Ovary (tissue), 9 donors: ENCODE data around the gene ANK2. TPM values are rescaled to one million over a fixed set of nuclear protein-coding genes. Genes with fewer than 3 reads are reported as not detected.

Experiments used
- DNase-seq, 5 donors: peaks; one replicate each; pipeline ENCODE4 v3.0.0-alpha.2; 2019 to 2020
- H3K27ac ChIP-seq, 2 donors: fragments of 200-600 bp; one replicate each; pipeline versions ENCODE4 v1.5.1 to v1.8.0; 2019 to 2022
- H3K27me3 ChIP-seq: fragments of 200-600 bp; one replicate; pipeline ENCODE4 v1.8.0; 2022
- H3K36me3 ChIP-seq: fragments of 200-600 bp; sonication (generic); one replicate; pipeline ENCODE4 v1.5.1; 2019
- H3K4me1 ChIP-seq: one replicate; pipeline ENCODE4 v1.8.1; 2013; ENCODE audit warnings: mild to moderate bottlenecking, moderate library complexity; ENCODE audit not compliant: insufficient read depth
- H3K4me3 ChIP-seq: fragments of 200-600 bp; sonication (generic); one replicate; pipeline ENCODE4 v1.5.1; 2017
- H3K9me3 ChIP-seq, 2 donors: fragments of 200-600 bp in 1 of 2; sonication (generic) in 1 of 2; one replicate each; pipeline versions ENCODE4 v1.5.1 to v1.8.1; 2013 to 2019; ENCODE audit warnings: mild to moderate bottlenecking in 1 of 2, moderate library complexity in 1 of 2
- EP300 ChIP-seq: sonication (generic); formaldehyde crosslinking; IDR thresholded peaks from one replicate; pipeline ENCODE4 v1.6.1; 2017; ENCODE audit warnings: antibody characterized with exemption
- POLR2A ChIP-seq: fragments of 450-650 bp; IDR thresholded peaks from one replicate; pipeline ENCODE4 v1.6.1; 2017; ENCODE audit warnings: antibody characterized with exemption, mild to moderate bottlenecking, moderate library complexity
- WGBS, 3 donors: extraction: QIAGEN DNeasy Blood & Tissue Kit in 1 of 3; methylation state at CpG; one replicate each; pipeline versions ENCODE4 v1.1.5 to v1.1.7; 2013 to 2017; 5-methylcytosine and 5-hydroxymethylcytosine counted together
- intact Hi-C, 4 donors: fragments of 100-400 bp; cut with DNase I; formaldehyde crosslinking; loops; one replicate each; pipeline versions ENCODE4 v1.11.0 to v1.15.1; 2022 to 2023
- polyA plus RNA-seq, 2 donors: library from polyadenylated mRNA; stranded (reverse); fragments of 200-250 nt in 1 of 2; fragments of 350-450 nt in 1 of 2; fragmentation: Illumina TruSeq in 1 of 2; extraction: RNeasy Lipid Tissue Mini Kit (QIAGEN cat#74804) in 1 of 2; gene quantifications; one replicate each; pipeline ENCODE4 v1.2.3, GENCODE V29; 2013 to 2014
- total RNA-seq, 7 donors: library from RNA; depleted of rRNA in 2 of 7; stranded (reverse); fragments of >200 nt in 2 of 7; fragmentation: NEBNext Ultra II Directional in 3 of 7; extraction: Animal tissue kit (Norgen Biotek cat#: 25700) in 3 of 7; gene quantifications; one replicate each; pipeline versions ENCODE4 v1.1.0 to v1.2.4, GENCODE V29; 2016 to 2023
- TF ChIP-seq, protein P1 (sequence below), 3 donors: fragments of 450-650 bp in 2 of 3; fragments of 200-600 bp in 1 of 3; IDR thresholded peaks; one replicate each; pipeline versions ENCODE4 v1.5.1 to v1.8.0; 2016 to 2022; ENCODE audit warnings: antibody characterized with exemption in 3 of 3, mild to moderate bottlenecking in 1 of 3
- donor health status: DM: no; HTN: no; CAD: no; lungs with moderate emphysema.
- donor health status: DM: no; HTN: no; CAD: no.
- donor health status: Bipolar disorder and iron deficiency.
- donor health status: DM: yes; HTN: yes; CAD: no.
- donor health status: DM: no; HTN: no; CAD: no.
- donor health status: DM: yes; HTN: yes; CAD: no.

Gene ANK2
- total and polyA plus RNA-seq, 9 donors, result 26.4 to 120 (median 66.9) TPM

DNA sequence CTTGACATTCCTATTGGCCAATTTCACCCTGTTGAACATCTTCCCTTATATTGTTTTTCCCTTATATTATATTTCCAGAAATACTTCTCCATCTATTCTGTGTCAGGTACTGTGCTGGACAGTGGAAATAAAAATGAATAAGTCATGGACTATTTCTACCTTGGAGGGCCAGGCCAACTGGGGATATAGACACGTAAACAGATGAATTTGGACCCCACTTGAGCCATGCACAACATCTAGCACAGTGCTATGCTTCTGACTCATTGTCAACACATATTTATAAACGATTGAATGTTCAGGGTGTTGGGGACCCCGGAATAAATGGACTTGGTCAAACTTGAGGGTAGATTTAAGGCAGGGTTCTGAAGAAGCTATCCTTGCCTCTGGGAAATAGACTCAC, 111.1 kb downstream of the ANK2 start:
- Histone ChIP-seq H3K27ac (peak overlapping the region in 1 of 2 donors; percentile 68), H3K4me3 (no peak overlapping the region), H3K4me1 (no peaks in the 10 kb centered on the region), H3K9me3 (no peaks in the 10 kb centered on the region), H3K36me3 (no peaks in the 10 kb centered on the region), H3K27me3 (no peaks in the 10 kb centered on the region)
- TF ChIP-seq EP300 (no peak), POLR2A (no peak)
- TF ChIP-seq, protein P1, sequence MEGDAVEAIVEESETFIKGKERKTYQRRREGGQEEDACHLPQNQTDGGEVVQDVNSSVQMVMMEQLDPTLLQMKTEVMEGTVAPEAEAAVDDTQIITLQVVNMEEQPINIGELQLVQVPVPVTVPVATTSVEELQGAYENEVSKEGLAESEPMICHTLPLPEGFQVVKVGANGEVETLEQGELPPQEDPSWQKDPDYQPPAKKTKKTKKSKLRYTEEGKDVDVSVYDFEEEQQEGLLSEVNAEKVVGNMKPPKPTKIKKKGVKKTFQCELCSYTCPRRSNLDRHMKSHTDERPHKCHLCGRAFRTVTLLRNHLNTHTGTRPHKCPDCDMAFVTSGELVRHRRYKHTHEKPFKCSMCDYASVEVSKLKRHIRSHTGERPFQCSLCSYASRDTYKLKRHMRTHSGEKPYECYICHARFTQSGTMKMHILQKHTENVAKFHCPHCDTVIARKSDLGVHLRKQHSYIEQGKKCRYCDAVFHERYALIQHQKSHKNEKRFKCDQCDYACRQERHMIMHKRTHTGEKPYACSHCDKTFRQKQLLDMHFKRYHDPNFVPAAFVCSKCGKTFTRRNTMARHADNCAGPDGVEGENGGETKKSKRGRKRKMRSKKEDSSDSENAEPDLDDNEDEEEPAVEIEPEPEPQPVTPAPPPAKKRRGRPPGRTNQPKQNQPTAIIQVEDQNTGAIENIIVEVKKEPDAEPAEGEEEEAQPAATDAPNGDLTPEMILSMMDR (IDR thresholded peaks at IDR 0.05), result no peak
- intact Hi-C loops, result no loop called here
- WGBS, 3 donors, result 87 to 95% (median 88%) methylated on average over 3 of the region's 3 CpGs
- no peak for DNase-seq

DNA sequence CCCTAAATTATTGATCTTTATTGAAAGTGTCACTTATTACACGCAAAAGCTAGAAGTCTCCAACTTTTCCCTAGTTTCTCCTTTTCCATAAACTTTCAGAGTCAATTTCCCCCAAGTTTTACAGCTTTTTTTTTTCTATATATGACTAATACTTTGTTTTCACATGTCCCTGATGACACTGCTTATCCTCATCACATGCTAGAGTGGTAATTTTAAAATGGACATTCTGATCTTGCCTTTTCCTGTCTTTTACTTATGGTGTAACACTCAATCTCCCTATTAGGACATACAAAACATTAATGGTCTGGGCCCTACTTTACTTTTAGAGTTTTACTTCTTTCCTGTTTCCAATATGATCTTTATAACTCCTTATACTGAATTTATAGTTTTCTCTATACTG, 112.6 kb downstream of the ANK2 start:
- H3K36me3 ChIP-seq, result no peaks in the 10 kb centered on the region
- no peaks in the 10 kb centered on the region for H3K4me1 ChIP-seq
- no peak for TF ChIP-seq EP300
- TF ChIP-seq, protein P1 (IDR thresholded peaks at IDR 0.05), result no peak
- TF ChIP-seq POLR2A, result no peak
- DNase-seq, result no peak
- 95 to 98% (median 98%) methylated on average over 1 of the region's 1 CpG for WGBS, 3 donors
- H3K4me3 ChIP-seq, result no peak overlapping the region
- H3K27me3 ChIP-seq, result no peaks in the 10 kb centered on the region
- H3K9me3 ChIP-seq, result no peaks in the 10 kb centered on the region
- H3K27ac ChIP-seq, result peak overlapping the region in 1 of 2 donors; percentile 22
- intact Hi-C loops, result no loop called here

DNA sequence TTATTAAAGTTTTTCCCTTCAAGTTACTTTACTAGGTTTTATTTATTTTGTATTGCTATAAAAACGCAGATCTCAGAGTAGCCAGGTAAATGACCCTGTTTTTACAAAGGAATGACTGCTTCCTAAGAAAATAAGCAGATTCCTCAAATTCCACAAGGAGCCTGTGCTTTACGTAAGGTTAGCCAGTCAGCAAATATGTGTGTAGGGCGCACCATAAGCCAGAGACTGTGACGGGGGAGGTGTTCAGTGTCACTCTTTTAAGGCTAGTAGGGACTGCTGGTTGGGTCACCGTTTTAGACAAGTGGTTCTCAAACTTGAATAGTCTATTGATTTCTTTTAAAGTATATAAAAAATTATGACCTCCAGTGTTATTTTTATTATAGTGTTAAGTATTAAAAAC, 119.9 kb downstream of the ANK2 start:
- 78 to 82% (median 79%) methylated on average over 5 of the region's 5 CpGs for WGBS, 3 donors
- Histone ChIP-seq H3K27ac (no peak overlapping the region), H3K4me3 (no peak overlapping the region), H3K27me3 (no peaks in the 10 kb centered on the region), H3K36me3 (no peaks in the 10 kb centered on the region), H3K4me1 (peaks cover 2% of the 10 kb centered on the region), H3K9me3 (no peaks in the 10 kb centered on the region)
- no peak for TF ChIP-seq EP300
- TF ChIP-seq POLR2A, result no peak
- TF ChIP-seq, protein P1 (IDR thresholded peaks at IDR 0.05), result no peak
- no peak for DNase-seq
- intact Hi-C loops, result no loop called here

DNA sequence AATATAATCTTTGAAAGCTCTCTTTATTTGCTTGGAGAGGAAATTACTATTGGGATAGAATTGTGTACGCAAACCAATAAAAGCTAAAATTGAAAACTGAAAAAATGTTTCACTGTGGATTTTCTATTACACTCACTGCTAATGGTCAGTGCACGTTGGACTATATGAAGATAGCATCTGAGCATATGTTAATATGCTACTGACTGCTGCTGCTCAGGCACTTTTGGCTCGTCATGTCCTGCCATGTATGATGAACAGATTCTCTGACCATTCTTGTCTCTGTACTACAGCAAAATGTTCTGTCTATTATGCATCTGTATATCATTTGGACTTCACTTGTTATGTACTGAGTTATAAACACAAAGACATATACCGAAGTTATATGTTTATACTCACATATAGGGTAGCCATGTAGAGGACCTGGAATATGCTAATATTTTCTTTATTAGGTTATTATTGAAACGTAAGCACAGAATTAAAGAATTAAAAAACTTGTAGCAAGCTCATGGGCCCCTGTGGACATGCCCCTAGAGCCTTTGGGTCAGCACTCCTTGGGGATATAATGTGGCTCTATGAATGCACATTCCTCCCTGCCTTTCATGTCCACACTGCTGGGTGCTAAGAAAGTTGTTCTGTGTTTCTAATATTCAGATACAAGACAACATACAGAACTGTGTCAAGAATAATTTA, 120.8 kb downstream of the ANK2 start:
- no peak for DNase-seq
- Histone ChIP-seq H3K4me3 (no peak overlapping the region), H3K27ac (no peak overlapping the region), H3K9me3 (no peaks in the 10 kb centered on the region), H3K27me3 (no peaks in the 10 kb centered on the region), H3K4me1 (peaks cover 2% of the 10 kb centered on the region), H3K36me3 (no peaks in the 10 kb centered on the region)
- 86 to 87% (median 87%) methylated on average over 5 of the region's 5 CpGs for WGBS, 3 donors
- TF ChIP-seq, protein P1 (IDR thresholded peaks at IDR 0.05), result no peak
- TF ChIP-seq POLR2A (no peak), EP300 (no peak)
- intact Hi-C loops, result no loop called here
